GM23338 (cell line): ENCODE results near the gene ARL4A. TPM values are rescaled to one million over a fixed set of nuclear protein-coding genes. Genes with fewer than 3 reads are reported as not detected.

ENCODE experiments used
- ATAC-seq: fragments of 200-7000 bp; cut with Tn5 transposase; 3 replicates; pipeline ENCODE4 v1.9.1; 2020
- DNase-seq: peaks from one replicate; pipeline ENCODE4 v3.0.0-alpha.2; 2015; ENCODE audit warnings: low spot score
- H2AFZ ChIP-seq: fragments of 200-600 bp; sonication (generic); 2 replicates; pipeline ENCODE4 v1.8.0; 2016; ENCODE audit warnings: antibody characterized with exemption, mild to moderate bottlenecking, moderate library complexity
- H3F3A ChIP-seq: fragments of 200-600 bp; sonication (generic); replicated peaks from 2 replicates; pipeline ENCODE4 v1.8.0; 2017; ENCODE audit warnings: antibody characterized with exemption, mixed run types, low read depth
- H3K27ac ChIP-seq: fragments of 200-600 bp; sonication (generic); 2 replicates; pipeline ENCODE4 v1.6.1; 2016; ENCODE audit warnings: low read depth
- H3K27me3 ChIP-seq: fragments of 200-600 bp; sonication (generic); 2 replicates; pipeline ENCODE4 v1.8.0; 2016; ENCODE audit warnings: mild to moderate bottlenecking, mixed run types, moderate library complexity; ENCODE audit not compliant: insufficient read depth
- H3K36me3 ChIP-seq: fragments of 200-600 bp; sonication (generic); 2 replicates; pipeline ENCODE4 v1.8.0; 2016; ENCODE audit warnings: mild to moderate bottlenecking; ENCODE audit not compliant: insufficient read depth
- H3K4me1 ChIP-seq: fragments of 200-600 bp; sonication (generic); 2 replicates; pipeline ENCODE4 v1.8.0; 2016; ENCODE audit warnings: mild to moderate bottlenecking, moderate library complexity; ENCODE audit not compliant: insufficient read depth
- H3K4me2 ChIP-seq: fragments of 200-600 bp; sonication (generic); 2 replicates; pipeline ENCODE4 v1.7.1; 2017; ENCODE audit warnings: mixed run types
- H3K4me3 ChIP-seq: fragments of 200-600 bp; sonication (generic); 2 replicates; pipeline ENCODE4 v1.6.1; 2016; ENCODE audit warnings: mixed run types
- H3K79me2 ChIP-seq: fragments of 200-600 bp; sonication (generic); replicated peaks from 2 replicates; pipeline ENCODE4 v1.8.0; 2017; ENCODE audit warnings: mild to moderate bottlenecking; ENCODE audit not compliant: insufficient read depth
- H3K9me2 ChIP-seq: fragments of 200-600 bp; sonication (generic); 2 replicates; pipeline ENCODE4 v1.8.0; 2017; ENCODE audit not compliant: insufficient read depth
- H4K20me1 ChIP-seq: fragments of 200-600 bp; sonication (generic); replicated peaks from 2 replicates; pipeline ENCODE4 v1.8.0; 2017; ENCODE audit warnings: mild to moderate bottlenecking; ENCODE audit not compliant: insufficient read depth
- H3K27ac Mint-ChIP-seq: 2 replicates; pipeline ENCODE4 v1.8.0; 2020; ENCODE audit warnings: inconsistent platforms, mild to moderate bottlenecking, moderate library complexity, mixed read lengths
- H3K27me3 Mint-ChIP-seq: 3 replicates; pipeline ENCODE4 v1.8.0; 2022; ENCODE audit warnings: low read depth, mild to moderate bottlenecking, moderate library complexity, mixed read lengths, inconsistent platforms; ENCODE audit not compliant: insufficient read depth, poor library complexity
- H3K36me3 Mint-ChIP-seq: 3 replicates; pipeline ENCODE4 v1.8.0; 2021; ENCODE audit warnings: low read depth, mild to moderate bottlenecking, inconsistent platforms, moderate library complexity, mixed read lengths
- H3K4me1 Mint-ChIP-seq: 3 replicates; pipeline ENCODE4 v1.8.0; 2020; ENCODE audit warnings: mild to moderate bottlenecking, inconsistent platforms, mixed read lengths
- H3K4me3 Mint-ChIP-seq: 3 replicates; pipeline ENCODE4 v1.8.0; 2021; ENCODE audit warnings: moderate library complexity, mild to moderate bottlenecking, inconsistent platforms, mixed read lengths
- H3K9me3 Mint-ChIP-seq: 3 replicates; pipeline ENCODE4 v1.8.0; 2020; ENCODE audit warnings: moderate library complexity, mild to moderate bottlenecking, inconsistent platforms, mixed read lengths
- CREB1 ChIP-seq: fragments of 250-450 bp; sonication (Bioruptor Pico); IDR thresholded peaks from 2 replicates; pipeline ENCODE4 v1.5.0; 2020; ENCODE audit warnings: low read depth, mild to moderate bottlenecking, moderate library complexity
- CTCF ChIP-seq, 2 experiments: fragments of 200-600 bp in 1 of 2; sonication (generic) in 1 of 2; conservative IDR thresholded peaks; 2 replicates each; pipeline versions ENCODE4 v1.5.1 to v1.6.1; 2016 to 2017; ENCODE audit warnings: antibody characterized with exemption in 2 of 2, low read depth in 2 of 2, mild to moderate bottlenecking in 2 of 2, moderate library complexity in 1 of 2
- EZH2phosphoT487 ChIP-seq: fragments of 200-600 bp; sonication (generic); IDR thresholded peaks from one replicate; pipeline ENCODE4 v1.8.1; 2018; ENCODE audit warnings: antibody characterized with exemption; ENCODE audit not compliant: unreplicated experiment
- JUNB ChIP-seq: IDR thresholded peaks from one replicate; pipeline ENCODE4 v1.6.1; 2016; ENCODE audit warnings: antibody characterized with exemption; ENCODE audit not compliant: unreplicated experiment
- NANOG ChIP-seq: IDR thresholded peaks from 2 replicates; pipeline ENCODE4 v1.6.1; 2016; ENCODE audit warnings: antibody characterized with exemption, borderline replicate concordance
- REST ChIP-seq: IDR thresholded peaks from one replicate; pipeline ENCODE4 v1.6.1; 2018; ENCODE audit warnings: antibody characterized with exemption; ENCODE audit not compliant: unreplicated experiment
- ZNF462 ChIP-seq: fragments of 250-450 bp; sonication (Bioruptor Pico); IDR thresholded peaks from 2 replicates; pipeline ENCODE4 v1.5.0; 2020; ENCODE audit warnings: mild to moderate bottlenecking, moderate library complexity
- polyA plus RNA-seq: library from polyadenylated mRNA; unstranded; fragments of >200 nt; fragmentation: Nextera tagmentation; extraction: Ambion mirVana; gene quantifications from 2 replicates; pipeline ENCODE4 v1.2.1, GENCODE V29; 2016
- total RNA-seq: library from RNA; depleted of rRNA; stranded (reverse); fragments of >200 nt; shearing (Covaris generic); gene quantifications from 2 replicates; pipeline ENCODE4 v1.2.3, GENCODE V29; 2014

Gene ARL4A
- total and polyA plus RNA-seq, 2 experiments from 2014 or later, result 48.9 to 82.5 TPM

- no peak overlapping the region for H3K4me2 ChIP-seq
- H3K36me3 Mint-ChIP-seq, result no peaks in the 10 kb centered on the region
These were observed 43.8 kb downstream of the ARL4A start for GRCh38 chr7:12731214-12731656.

More at GRCh38 chr7:12731214-12731656, 43.8 kb downstream of the ARL4A start:
- TF ChIP-seq CREB1 (no peak), REST (no peak), NANOG (no peak), EZH2phosphoT487 (no peak), JUNB (no peak), CTCF (conservative IDR thresholded peaks at IDR 0.05; ENCODE audit: low read depth in 2 of 2) (peak in 1 of 2 experiments; percentile 47; a peak in 2 of 4 replicates), ZNF462 (CRISPR knock-in tag) (no peak)
- Histone ChIP-seq H3K79me2 (no peaks in the 10 kb centered on the region), H4K20me1 (no peaks in the 10 kb centered on the region), H3K36me3 (no peaks in the 10 kb centered on the region), H2AFZ (no peak overlapping the region; the same call in 1 of the 2 replicates), H3K27ac (peak overlapping the region; percentile 55), H3K9me2 (no peaks in the 10 kb centered on the region), H3K4me1 (peaks cover 29% of the 10 kb centered on the region), H3K27me3 (no peaks in the 10 kb centered on the region), H3F3A (no peaks in the 10 kb centered on the region), H3K4me3 (no peak overlapping the region)
- Mint-ChIP-seq H3K9me3 (no peaks in the 10 kb centered on the region; the same call in 2 of the 3 replicates), H3K4me1 (peaks cover 32% of the 10 kb centered on the region), H3K27me3 (peaks cover 5% of the 10 kb centered on the region), H3K4me3 (no peak overlapping the region), H3K27ac (peak overlapping the region; percentile 90)
- peak; percentile 67 for DNase-seq
- ATAC-seq, result peak; percentile 68
